Keratinocyte (primary cell): Measurements from ENCODE around the gene CHST15.

Source experiments
- EZH2 ChIP-seq: IDR thresholded peaks from one replicate; pipeline ENCODE4 v1.6.1; 2012; ENCODE audit warnings: inconsistent platforms, mild to moderate bottlenecking, low read length, moderate library complexity
- TF ChIP-seq, protein P1 (sequence below), 3 experiments: IDR thresholded peaks in 1 of 3; conservative IDR thresholded peaks in 1 of 3; optimal IDR thresholded peaks in 1 of 3; 2 replicates in 2 of 3; 3 replicates in 1 of 3; pipeline versions ENCODE3 to v1.5.1; 2011; ENCODE audit warnings: low read length in 3 of 3, mild to moderate bottlenecking in 3 of 3, moderate library complexity in 2 of 3, control low read depth in 1 of 3, inconsistent platforms in 1 of 3; ENCODE audit not compliant: insufficient read depth in 2 of 3; ENCODE audit errors: extremely low read depth in 1 of 3

DNA sequence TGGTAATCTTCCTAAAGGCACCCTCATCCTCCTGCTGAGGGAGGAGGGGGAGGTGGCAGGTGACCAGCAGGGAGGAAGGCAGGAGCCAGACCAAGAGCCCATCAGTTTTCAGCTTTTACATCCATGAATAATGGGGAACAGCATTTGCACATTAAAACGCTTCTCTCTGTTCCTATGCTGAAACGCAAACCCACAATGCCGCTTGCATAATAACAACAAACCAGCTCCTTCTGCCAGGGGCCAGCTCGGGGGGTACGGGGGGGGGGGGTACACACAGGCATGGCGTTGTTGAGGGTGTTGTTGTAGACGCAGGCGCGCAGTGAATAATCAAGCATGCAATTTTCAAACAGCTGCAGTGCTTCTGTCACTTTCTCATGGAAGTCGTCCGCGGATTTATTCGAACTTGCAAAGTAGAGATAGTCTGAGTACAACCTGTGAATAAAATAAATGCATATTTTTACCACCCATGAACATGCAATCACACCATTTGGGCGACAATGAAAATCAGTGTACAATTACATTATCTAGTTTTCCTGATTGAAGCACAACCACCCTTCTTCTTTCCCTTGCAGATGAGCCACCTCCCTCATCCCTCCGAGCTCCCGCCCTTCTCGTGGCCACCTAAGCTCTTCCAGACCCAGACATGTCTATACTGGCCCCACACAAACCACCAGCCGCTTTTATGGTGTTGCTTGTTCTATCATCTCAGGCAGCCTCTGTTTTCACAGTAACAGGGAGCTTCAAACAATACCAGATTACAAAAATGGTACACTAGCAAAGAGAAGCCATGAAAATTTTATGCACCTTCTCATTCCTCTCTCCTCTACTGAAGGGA lies 72.2 kb downstream of the CHST15 start:
- TF ChIP-seq, protein P1, sequence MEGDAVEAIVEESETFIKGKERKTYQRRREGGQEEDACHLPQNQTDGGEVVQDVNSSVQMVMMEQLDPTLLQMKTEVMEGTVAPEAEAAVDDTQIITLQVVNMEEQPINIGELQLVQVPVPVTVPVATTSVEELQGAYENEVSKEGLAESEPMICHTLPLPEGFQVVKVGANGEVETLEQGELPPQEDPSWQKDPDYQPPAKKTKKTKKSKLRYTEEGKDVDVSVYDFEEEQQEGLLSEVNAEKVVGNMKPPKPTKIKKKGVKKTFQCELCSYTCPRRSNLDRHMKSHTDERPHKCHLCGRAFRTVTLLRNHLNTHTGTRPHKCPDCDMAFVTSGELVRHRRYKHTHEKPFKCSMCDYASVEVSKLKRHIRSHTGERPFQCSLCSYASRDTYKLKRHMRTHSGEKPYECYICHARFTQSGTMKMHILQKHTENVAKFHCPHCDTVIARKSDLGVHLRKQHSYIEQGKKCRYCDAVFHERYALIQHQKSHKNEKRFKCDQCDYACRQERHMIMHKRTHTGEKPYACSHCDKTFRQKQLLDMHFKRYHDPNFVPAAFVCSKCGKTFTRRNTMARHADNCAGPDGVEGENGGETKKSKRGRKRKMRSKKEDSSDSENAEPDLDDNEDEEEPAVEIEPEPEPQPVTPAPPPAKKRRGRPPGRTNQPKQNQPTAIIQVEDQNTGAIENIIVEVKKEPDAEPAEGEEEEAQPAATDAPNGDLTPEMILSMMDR (optimal IDR thresholded peaks at IDR 0.05 in 1 of 3, IDR thresholded peaks at IDR 0.05 in 1 of 3, conservative IDR thresholded peaks at IDR 0.05 in 1 of 3; ENCODE audit: extremely low read depth in 1 of 3, insufficient read depth in 2 of 3, low read length in 3 of 3): no peak
- TF ChIP-seq EZH2: no peak
